ENCODE data around the gene PLEKHA6. TPM values are rescaled to one million over a fixed set of nuclear protein-coding genes. Genes with fewer than 3 reads are reported as not detected.

Gene PLEKHA6
- total and polyA plus RNA-seq, 2 of the 8 experiments (the other 6 are each of a cell fraction or from before 2014, with no cell fraction given), result 4.8 to 20.2 TPM

- Histone ChIP-seq H2AFZ (ENCODE audit: low read length) (no peak overlapping the region), H4K8ac (ENCODE audit: extremely low read depth, insufficient read depth, low read length) (no peak overlapping the region), H3K23ac (ENCODE audit: insufficient read length) (no peak overlapping the region), H2BK12ac (ENCODE audit: low read depth, low read length) (no peak overlapping the region), H2AK5ac (ENCODE audit: low read depth, low read length) (no peak overlapping the region), H3K27me3 (replicated peaks in 1 of 4; ENCODE audit: control insufficient read depth in 3 of 4, extremely low read depth in 1 of 4, insufficient read depth in 3 of 4, low read length in 3 of 4) (no peaks in the 10 kb centered on the region; a peak in 1 of 7 replicates), H3K56ac (replicated peaks; ENCODE audit: insufficient read length, low read depth, low read length) (no peak overlapping the region), H2BK5ac (ENCODE audit: low read depth, low read length) (no peak overlapping the region), H3K9ac (replicated peaks in 1 of 4; ENCODE audit: extremely low read depth in 1 of 4, low read depth in 3 of 4, low read length in 3 of 4) (no peak overlapping the region), H3K4ac (replicated peaks; ENCODE audit: insufficient read length, low read depth, low read length) (no peak overlapping the region), H4K5ac (ENCODE audit: insufficient read length, low read depth, low read length) (no peak overlapping the region), H3K4me3 (ENCODE audit: extremely low read depth in 1 of 4, insufficient read depth in 2 of 4, low read depth in 3 of 4, low read length in 4 of 4) (no peak overlapping the region), H4K20me1 (replicated peaks in 1 of 2; ENCODE audit: control insufficient read depth in 1 of 2, insufficient read depth in 2 of 2, low read length in 2 of 2) (no peaks in the 10 kb centered on the region), H2BK15ac (ENCODE audit: low read length) (no peak overlapping the region), H2BK120ac (replicated peaks; ENCODE audit: low read depth, low read length) (no peak overlapping the region), H3K79me2 (ENCODE audit: control insufficient read depth in 1 of 2, insufficient read depth in 2 of 2, low read length in 2 of 2) (no peaks in the 10 kb centered on the region), H3K14ac (ENCODE audit: insufficient read length) (no peak overlapping the region), H3K4me2 (ENCODE audit: insufficient read depth in 1 of 2, low read depth in 2 of 2, low read length in 2 of 2) (no peak overlapping the region), H3K27ac (ENCODE audit: low read depth, low read length) (no peak overlapping the region), H2BK20ac (ENCODE audit: low read length) (no peak overlapping the region), H3K23me2 (ENCODE audit: low read depth, low read length) (no peaks in the 10 kb centered on the region), H3K79me1 (ENCODE audit: low read depth, low read length) (no peaks in the 10 kb centered on the region), H4K91ac (replicated peaks; ENCODE audit: insufficient read length, low read length) (no peak overlapping the region), H3K18ac (ENCODE audit: extremely low read depth, low read length) (no peak overlapping the region), H3K36me3 (ENCODE audit: control insufficient read depth in 2 of 4, insufficient read depth in 4 of 4, low read length in 3 of 4) (no peaks in the 10 kb centered on the region; a peak in 1 of 8 replicates), H3K9me3 (ENCODE audit: insufficient read depth in 2 of 2, low read depth in 1 of 2, low read length in 1 of 2) (no peaks in the 10 kb centered on the region), H3K4me1 (replicated peaks in 1 of 4; ENCODE audit: control insufficient read depth in 3 of 4, insufficient read depth in 4 of 4, low read length in 3 of 4) (no peaks in the 10 kb centered on the region)
- FAIRE-seq (no peak), DNase-seq (ENCODE audit: low read depth in 1 of 2, low spot score in 2 of 2) (peak in 1 of 2 experiments; percentile 35)
- ChIA-PET POLR2A (ENCODE audit: partially characterized antibody) (no interaction called here), CTCF (ENCODE audit: partially characterized antibody) (interaction anchor here (0.9 to 6.8 kb wide), 4 partner anchors 7 to 56 kb away, joined by 3 to 48 read pairs (median 4); no protein-coding TSS in a partner anchor)
- 87% methylated on average over 4 of the region's 4 CpGs; no CpG with 5 or more reads in 1 of the 2 experiments for WGBS, 2 experiments (ENCODE audit: extremely low coverage in 1 of 2, insufficient coverage in 1 of 2, insufficient read length in 1 of 2, insufficient replicate concordance in 2 of 2, low coverage in 1 of 2, low lambda C conversion rate in 2 of 2, missing lambda C conversion rate in 1 of 2)
- TF ChIP-seq RNF2 (IDR thresholded peaks at IDR 0.05; ENCODE audit: borderline replicate concordance, low read depth, low read length, missing control alignments, poor library complexity, severe bottlenecking), result no peak
These were observed 31.2 kb upstream of the PLEKHA6 start for GRCh38 chr1:204390751-204391466.
